K562 (cell line): ENCODE measurements around the gene ASB7. TPM values are rescaled to one million over a fixed set of nuclear protein-coding genes. Genes with fewer than 3 reads are reported as not detected.

ENCODE experiments used
- ATAC-seq: fragments of 200-7000 bp; cut with Tn5 transposase; 3 replicates; pipeline ENCODE4 v1.9.1; 2020; ENCODE audit warnings: moderate library complexity
- BruUV-seq: library from RNA; stranded (reverse); fragments of 400-500 nt; replicated peaks from 2 replicates; lab custom pipeline; 2021; lab: Mats Ljungman, UMichigan
- CTCF ChIA-PET: fragments of 300-600 bp; formaldehyde crosslinking; extraction: SDS; loops from one replicate; lab custom pipeline; 2021; ENCODE audit warnings: low intra/inter-chr PET ratio; lab: Yijun Ruan, JAX
- POLR2A ChIA-PET: fragments of 300-600, 350-650 bp; sonication (Branson Sonifier 250); formaldehyde crosslinking; extraction: SDS; loops from one replicate; lab custom pipeline; 2021; ENCODE audit warnings: antibody characterized with exemption, inconsistent platforms; lab: Yijun Ruan, JAX
- DNase-seq, 4 experiments: peaks; one replicate each; pipeline versions ENCODE4 v3.0.0 to v3.0.0-alpha.2; 2011 to 2018; ENCODE audit warnings: low spot score in 3 of 4, mixed read lengths in 3 of 4; ENCODE audit errors: extremely low read depth in 1 of 4
- FAIRE-seq: peaks from 2 replicates; lab custom pipeline; 2011; peaks lifted over from hg19 to GRCh38; lab: Jason Lieb, UNC
- H2AFZ ChIP-seq: 2 replicates; pipeline ENCODE4 v1.6.0; 2011; ENCODE audit warnings: low read depth, low read length, control low read depth, inconsistent platforms
- H3K27ac ChIP-seq: fragments of 200-600 bp; 3 replicates; pipeline ENCODE4 v1.8.0; 2011; ENCODE audit warnings: low read depth, mild to moderate bottlenecking, control low read depth, inconsistent platforms, low read length, moderate library complexity, mixed read lengths; ENCODE audit errors: extremely low read depth
- H3K27me3 ChIP-seq, 2 experiments: fragments of 300-600 bp in 1 of 2; 2 replicates in 1 of 2; 3 replicates in 1 of 2; pipeline versions ENCODE4 v1.6.0 to v1.8.0; 2011; ENCODE audit warnings: inconsistent platforms in 2 of 2, low read length in 2 of 2, mild to moderate bottlenecking in 1 of 2, mixed read lengths in 1 of 2, moderate library complexity in 1 of 2; ENCODE audit not compliant: control insufficient read depth in 2 of 2, insufficient read depth in 2 of 2
- H3K36me3 ChIP-seq: fragments of 300-600 bp; 3 replicates; pipeline ENCODE4 v1.8.0; 2011; ENCODE audit warnings: mild to moderate bottlenecking, low read length, inconsistent platforms; ENCODE audit not compliant: control insufficient read depth, insufficient read depth
- H3K4me1 ChIP-seq, 2 experiments: fragments of 200-600 bp in 1 of 2; replicated peaks in 1 of 2; 2 replicates in 1 of 2; 3 replicates in 1 of 2; pipeline versions ENCODE4 v1.5.1 to v1.8.0; 2011; ENCODE audit warnings: inconsistent platforms in 2 of 2, low read length in 2 of 2, mild to moderate bottlenecking in 1 of 2, mixed read lengths in 1 of 2, moderate library complexity in 1 of 2; ENCODE audit not compliant: control insufficient read depth in 2 of 2, insufficient read depth in 2 of 2
- H3K4me2 ChIP-seq: 2 replicates; pipeline ENCODE4 v1.6.1; 2011; ENCODE audit warnings: low read length, control low read depth, inconsistent platforms, mixed read lengths; ENCODE audit not compliant: insufficient read depth
- H3K4me3 ChIP-seq: fragments of 200-600 bp; sonication (generic), shearing (Covaris generic); 2 replicates; pipeline ENCODE4 v1.5.1; 2016; ENCODE audit warnings: control low read depth, inconsistent platforms
- H3K79me2 ChIP-seq: fragments of 200-600 bp; 3 replicates; pipeline ENCODE4 v1.8.0; 2011; ENCODE audit warnings: low read length, inconsistent platforms; ENCODE audit not compliant: control insufficient read depth, insufficient read depth
- H3K9ac ChIP-seq, 2 experiments: 2 replicates each; pipeline versions ENCODE4 v1.6.0 to v1.6.1; 2011; ENCODE audit warnings: low read depth in 2 of 2, low read length in 2 of 2, control low read depth in 1 of 2, inconsistent platforms in 1 of 2, mild to moderate bottlenecking in 1 of 2, mixed read lengths in 1 of 2; ENCODE audit not compliant: insufficient read depth in 1 of 2
- H3K9me1 ChIP-seq: one replicate; pipeline ENCODE4 v1.6.0; 2011; ENCODE audit warnings: inconsistent platforms, mild to moderate bottlenecking, low read length, moderate library complexity; ENCODE audit not compliant: control insufficient read depth, insufficient read depth
- H3K9me3 ChIP-seq: replicated peaks from 2 replicates; pipeline ENCODE4 v1.5.1; 2011; ENCODE audit warnings: low read depth, low read length, inconsistent platforms; ENCODE audit not compliant: control insufficient read depth, insufficient read depth
- H4K20me1 ChIP-seq: replicated peaks from 2 replicates; pipeline ENCODE4 v1.6.1; 2011; ENCODE audit warnings: low read length, inconsistent platforms, mixed read lengths; ENCODE audit not compliant: control insufficient read depth, insufficient read depth
- HNRNPK ChIP-seq: fragments of 200-400 bp; formaldehyde crosslinking; IDR thresholded peaks from one replicate; pipeline ENCODE4 v1.6.1; 2018; ENCODE audit warnings: mild to moderate bottlenecking, low read depth, low read length; ENCODE audit not compliant: poor library complexity, severe bottlenecking
- MTA2 ChIP-seq: fragments of 450-650 bp; IDR thresholded peaks from 2 replicates; pipeline ENCODE4 v1.6.1; 2016; ENCODE audit warnings: low read depth
- MYC ChIP-seq, 2 experiments: fragments of 250-450 bp in 1 of 2; sonication (Bioruptor Pico) in 1 of 2; IDR thresholded peaks; 2 replicates each; pipeline versions ENCODE4 v1.5.1 to v1.6.1; 2012 to 2021; ENCODE audit warnings: low read depth in 2 of 2, borderline replicate concordance in 1 of 2, improper control_type of control experiment in 1 of 2, low read length in 1 of 2, mild to moderate bottlenecking in 1 of 2, moderate library complexity in 1 of 2
- PHF21A ChIP-seq: fragments of 450-650 bp; IDR thresholded peaks from 2 replicates; pipeline ENCODE4 v1.6.1; 2017; ENCODE audit warnings: low read depth, borderline replicate concordance
- RFX7 ChIP-seq: fragments of 250-450 bp; sonication (Bioruptor Pico); IDR thresholded peaks from 2 replicates; pipeline ENCODE4 v1.5.1; 2021; ENCODE audit warnings: mild to moderate bottlenecking
- WGBS: fragments of 100-300 bp; shearing (Covaris generic); methylation state at CpG from one replicate; pipeline ENCODE4 v1.1.6; 2016; ENCODE audit warnings: low coverage, mixed read lengths; ENCODE audit not compliant: insufficient coverage; ENCODE audit errors: missing lambda C conversion rate; 5-methylcytosine and 5-hydroxymethylcytosine counted together
- in situ Hi-C: fragments of 300-500 bp; cut with MboI; formaldehyde crosslinking; loops from 4 replicates; pipeline ENCODE4 v1.15.0; 2018; ENCODE audit warnings: inconsistent platforms, mixed read lengths
- intact Hi-C: fragments of 100-400 bp; cut with micrococcal nuclease; formaldehyde crosslinking; loops from 2 replicates; pipeline ENCODE4 v1.14.2; 2022
- polyA plus RNA-seq, 8 experiments: library from polyadenylated mRNA; depleted of rRNA in 4 of 8; stranded (reverse) in 5 of 8; unstranded in 3 of 8; fragments of >200 nt; fragmentation: Nextera tagmentation in 2 of 8; fragmentation: Illumina TruSeq in 1 of 8; extraction: Ambion mirVana in 2 of 8; extraction: Trizol in 1 of 8; gene quantifications; 2 replicates each; pipeline versions ENCODE4 v1.2.1 to v1.2.3, GENCODE V29; 2011 to 2014; ENCODE audit warnings: inconsistent platforms in 1 of 8, missing spikeins in 1 of 8
- total RNA-seq, 7 experiments: library from RNA; depleted of rRNA in 6 of 7; stranded (reverse); fragments of >200 nt in 6 of 7; fragmentation: Illumina TruSeq in 2 of 7; extraction: Trizol in 2 of 7; gene quantifications; 2 replicates each; pipeline versions ENCODE4 v1.2.1 to v1.2.3, GENCODE V29; 2011 to 2021; ENCODE audit warnings: low replicate concordance in 1 of 7
- TF ChIP-seq, protein P1 (sequence below): IDR thresholded peaks from 3 replicates; pipeline ENCODE4 v1.6.1; 2011; ENCODE audit warnings: borderline replicate concordance, mild to moderate bottlenecking, moderate library complexity; ENCODE audit not compliant: insufficient read length; ENCODE audit errors: extremely low read depth
- TF ChIP-seq, protein P2 (sequence below): sonication (generic); formaldehyde crosslinking; IDR thresholded peaks from 2 replicates; pipeline ENCODE4 v1.8.1; 2023; ENCODE audit warnings: mild to moderate bottlenecking, missing genetic modification reagents, moderate library complexity
- TF ChIP-seq, protein P3 (sequence below): fragments of 450-650 bp; formaldehyde crosslinking; IDR thresholded peaks from 2 replicates; pipeline ENCODE4 v1.4.0; 2020; ENCODE audit warnings: mild to moderate bottlenecking, moderate library complexity
- TF ChIP-seq, protein P4 (sequence below): fragments of 450-650 bp; IDR thresholded peaks from one replicate; pipeline ENCODE4 v1.6.1; 2018; ENCODE audit warnings: mild to moderate bottlenecking, moderate library complexity; ENCODE audit not compliant: partially characterized antibody
- TF ChIP-seq, protein P5 (sequence below), 3 experiments: fragments of 200-800 bp in 1 of 3; sonication (Bioruptor generic) in 1 of 3; sonication (generic) in 1 of 3; formaldehyde crosslinking in 1 of 3; IDR thresholded peaks; 2 replicates each; pipeline versions ENCODE4 v1.6.1 to v1.8.0; 2016 to 2022; ENCODE audit warnings: mild to moderate bottlenecking in 2 of 3, missing compliant biosample characterization in 2 of 3, missing genetic modification characterization in 2 of 3, missing genetic modification reagents in 1 of 3

ASB7 gene
- total and polyA plus RNA-seq, 9 of the 15 experiments (the other 6 are each of a cell fraction or from before 2014, with no cell fraction given): 1.8 to 10.1 (median 6.8) TPM

DNA sequence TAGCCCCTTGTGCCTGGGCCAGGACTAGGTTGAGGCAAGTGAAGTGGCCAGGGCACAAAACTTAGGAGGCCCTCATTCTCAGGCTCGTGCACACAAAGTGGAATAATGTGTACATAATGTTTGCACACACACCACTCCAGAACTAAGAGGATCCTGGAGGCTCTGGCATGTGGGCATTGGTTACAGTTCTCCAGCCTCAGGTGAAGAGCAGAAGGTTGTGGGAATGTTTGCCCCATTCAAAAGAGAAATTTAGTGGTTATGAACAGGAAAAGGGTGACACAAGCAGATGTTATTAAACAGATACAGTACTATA lies 31.3 kb downstream of the ASB7 start:
- ATAC-seq (no peak), DNase-seq (no peak), FAIRE-seq (no peak)
- Histone ChIP-seq H3K79me2 (peaks cover 13% of the 10 kb centered on the region; the same call in 1 of the 3 replicates), H4K20me1 (peaks cover 12% of the 10 kb centered on the region), H3K9me3 (no peaks in the 10 kb centered on the region), H3K4me1 (no peaks in the 10 kb centered on the region; a peak in 1 of 5 replicates), H3K27me3 (no peaks in the 10 kb centered on the region), H3K36me3 (peaks cover 22% of the 10 kb centered on the region; the same call in 2 of the 3 replicates), H3K4me2 (no peak overlapping the region), H3K27ac (no peak overlapping the region), H3K4me3 (no peak overlapping the region), H3K9ac (no peak overlapping the region), H3K9me1 (no peaks in the 10 kb centered on the region), H2AFZ (no peak overlapping the region)
- no TSS peak for BruUV-seq
- 25% methylated on average over 1 of the region's 1 CpG for WGBS
- POLR2A ChIA-PET: no interaction called here
- in situ Hi-C loops: loop anchor here (25.0 kb wide), 1 partner anchor 629 kb away; the partner anchor contains the start of gene CHSY1
- CTCF ChIA-PET: no interaction called here
- intact Hi-C loops: no loop called here
- no peak for TF ChIP-seq MTA2
- no peak for TF ChIP-seq MYC (IDR thresholded peaks at IDR 0.05; ENCODE audit: low read depth, low read length)
- TF ChIP-seq MYC (CRISPR knock-in tag; IDR thresholded peaks at IDR 0.05; ENCODE audit: borderline replicate concordance, low read depth): no peak
- TF ChIP-seq, protein P1, sequence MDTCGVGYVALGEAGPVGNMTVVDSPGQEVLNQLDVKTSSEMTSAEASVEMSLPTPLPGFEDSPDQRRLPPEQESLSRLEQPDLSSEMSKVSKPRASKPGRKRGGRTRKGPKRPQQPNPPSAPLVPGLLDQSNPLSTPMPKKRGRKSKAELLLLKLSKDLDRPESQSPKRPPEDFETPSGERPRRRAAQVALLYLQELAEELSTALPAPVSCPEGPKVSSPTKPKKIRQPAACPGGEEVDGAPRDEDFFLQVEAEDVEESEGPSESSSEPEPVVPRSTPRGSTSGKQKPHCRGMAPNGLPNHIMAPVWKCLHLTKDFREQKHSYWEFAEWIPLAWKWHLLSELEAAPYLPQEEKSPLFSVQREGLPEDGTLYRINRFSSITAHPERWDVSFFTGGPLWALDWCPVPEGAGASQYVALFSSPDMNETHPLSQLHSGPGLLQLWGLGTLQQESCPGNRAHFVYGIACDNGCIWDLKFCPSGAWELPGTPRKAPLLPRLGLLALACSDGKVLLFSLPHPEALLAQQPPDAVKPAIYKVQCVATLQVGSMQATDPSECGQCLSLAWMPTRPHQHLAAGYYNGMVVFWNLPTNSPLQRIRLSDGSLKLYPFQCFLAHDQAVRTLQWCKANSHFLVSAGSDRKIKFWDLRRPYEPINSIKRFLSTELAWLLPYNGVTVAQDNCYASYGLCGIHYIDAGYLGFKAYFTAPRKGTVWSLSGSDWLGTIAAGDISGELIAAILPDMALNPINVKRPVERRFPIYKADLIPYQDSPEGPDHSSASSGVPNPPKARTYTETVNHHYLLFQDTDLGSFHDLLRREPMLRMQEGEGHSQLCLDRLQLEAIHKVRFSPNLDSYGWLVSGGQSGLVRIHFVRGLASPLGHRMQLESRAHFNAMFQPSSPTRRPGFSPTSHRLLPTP: no peak
- TF ChIP-seq, protein P2, sequence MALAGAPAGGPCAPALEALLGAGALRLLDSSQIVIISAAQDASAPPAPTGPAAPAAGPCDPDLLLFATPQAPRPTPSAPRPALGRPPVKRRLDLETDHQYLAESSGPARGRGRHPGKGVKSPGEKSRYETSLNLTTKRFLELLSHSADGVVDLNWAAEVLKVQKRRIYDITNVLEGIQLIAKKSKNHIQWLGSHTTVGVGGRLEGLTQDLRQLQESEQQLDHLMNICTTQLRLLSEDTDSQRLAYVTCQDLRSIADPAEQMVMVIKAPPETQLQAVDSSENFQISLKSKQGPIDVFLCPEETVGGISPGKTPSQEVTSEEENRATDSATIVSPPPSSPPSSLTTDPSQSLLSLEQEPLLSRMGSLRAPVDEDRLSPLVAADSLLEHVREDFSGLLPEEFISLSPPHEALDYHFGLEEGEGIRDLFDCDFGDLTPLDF (CRISPR knock-in tag): no peak
- TF ChIP-seq PHF21A: no peak
- TF ChIP-seq, protein P3, sequence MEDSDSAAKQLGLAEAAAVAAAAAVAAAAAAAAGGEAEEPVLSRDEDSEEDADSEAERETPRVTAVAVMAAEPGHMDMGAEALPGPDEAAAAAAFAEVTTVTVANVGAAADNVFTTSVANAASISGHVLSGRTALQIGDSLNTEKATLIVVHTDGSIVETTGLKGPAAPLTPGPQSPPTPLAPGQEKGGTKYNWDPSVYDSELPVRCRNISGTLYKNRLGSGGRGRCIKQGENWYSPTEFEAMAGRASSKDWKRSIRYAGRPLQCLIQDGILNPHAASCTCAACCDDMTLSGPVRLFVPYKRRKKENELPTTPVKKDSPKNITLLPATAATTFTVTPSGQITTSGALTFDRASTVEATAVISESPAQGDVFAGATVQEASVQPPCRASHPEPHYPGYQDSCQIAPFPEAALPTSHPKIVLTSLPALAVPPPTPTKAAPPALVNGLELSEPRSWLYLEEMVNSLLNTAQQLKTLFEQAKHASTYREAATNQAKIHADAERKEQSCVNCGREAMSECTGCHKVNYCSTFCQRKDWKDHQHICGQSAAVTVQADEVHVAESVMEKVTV: no peak
- TF ChIP-seq HNRNPK: no peak
- TF ChIP-seq, protein P4, sequence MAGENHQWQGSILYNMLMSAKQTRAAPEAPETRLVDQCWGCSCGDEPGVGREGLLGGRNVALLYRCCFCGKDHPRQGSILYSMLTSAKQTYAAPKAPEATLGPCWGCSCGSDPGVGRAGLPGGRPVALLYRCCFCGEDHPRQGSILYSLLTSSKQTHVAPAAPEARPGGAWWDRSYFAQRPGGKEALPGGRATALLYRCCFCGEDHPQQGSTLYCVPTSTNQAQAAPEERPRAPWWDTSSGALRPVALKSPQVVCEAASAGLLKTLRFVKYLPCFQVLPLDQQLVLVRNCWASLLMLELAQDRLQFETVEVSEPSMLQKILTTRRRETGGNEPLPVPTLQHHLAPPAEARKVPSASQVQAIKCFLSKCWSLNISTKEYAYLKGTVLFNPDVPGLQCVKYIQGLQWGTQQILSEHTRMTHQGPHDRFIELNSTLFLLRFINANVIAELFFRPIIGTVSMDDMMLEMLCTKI: no peak
- no peak for TF ChIP-seq RFX7 (CRISPR knock-in tag)
- TF ChIP-seq, protein P5, sequence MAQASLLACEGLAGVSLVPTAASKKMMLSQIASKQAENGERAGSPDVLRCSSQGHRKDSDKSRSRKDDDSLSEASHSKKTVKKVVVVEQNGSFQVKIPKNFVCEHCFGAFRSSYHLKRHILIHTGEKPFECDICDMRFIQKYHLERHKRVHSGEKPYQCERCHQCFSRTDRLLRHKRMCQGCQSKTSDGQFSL (CRISPR knock-in tag; IDR thresholded peaks at IDR 0.05): no peak
- TF ChIP-seq, protein P5 (tag; IDR thresholded peaks at IDR 0.05): no peak
